ENCODE results near the gene RNASEH2B.

GRCh38 chr13:50912851-50913250 is 3.3 kb downstream of the RNASEH2B start:
- TF ChIP-seq SCMH1 (CRISPR knock-in tag; IDR thresholded peaks at IDR 0.05; ENCODE audit: borderline replicate concordance) (no peak), CTCF (CRISPR knock-in tag; IDR thresholded peaks at IDR 0.05) (no peak), HOXA9 (CRISPR knock-in tag; IDR thresholded peaks at IDR 0.05; ENCODE audit: borderline replicate concordance) (no peak), SIX4 (CRISPR knock-in tag; IDR thresholded peaks at IDR 0.05) (no peak), MAX (IDR thresholded peaks at IDR 0.05) (no peak), SMARCC2 (IDR thresholded peaks at IDR 0.05) (no peak), MATR3 (CRISPR knock-in tag; IDR thresholded peaks at IDR 0.05) (no peak), AGO2 (optimal IDR thresholded peaks at IDR 0.05; ENCODE audit: low read depth, low read length) (no peak), SMAD3 (CRISPR knock-in tag; IDR thresholded peaks at IDR 0.05) (no peak), ZNF292 (CRISPR knock-in tag; IDR thresholded peaks at IDR 0.05; ENCODE audit: borderline replicate concordance, low read depth) (no peak), ZNF10 (CRISPR knock-in tag; IDR thresholded peaks at IDR 0.05; ENCODE audit: borderline replicate concordance, low read depth) (no peak)
- TF ChIP-seq, protein P1, sequence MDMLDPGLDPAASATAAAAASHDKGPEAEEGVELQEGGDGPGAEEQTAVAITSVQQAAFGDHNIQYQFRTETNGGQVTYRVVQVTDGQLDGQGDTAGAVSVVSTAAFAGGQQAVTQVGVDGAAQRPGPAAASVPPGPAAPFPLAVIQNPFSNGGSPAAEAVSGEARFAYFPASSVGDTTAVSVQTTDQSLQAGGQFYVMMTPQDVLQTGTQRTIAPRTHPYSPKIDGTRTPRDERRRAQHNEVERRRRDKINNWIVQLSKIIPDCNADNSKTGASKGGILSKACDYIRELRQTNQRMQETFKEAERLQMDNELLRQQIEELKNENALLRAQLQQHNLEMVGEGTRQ (IDR thresholded peaks at IDR 0.05; ENCODE audit: low read depth, low read length): no peak
- TF ChIP-seq, protein P1 (CRISPR knock-in tag; IDR thresholded peaks at IDR 0.05; ENCODE audit: borderline replicate concordance): no peak
